T1000 (cell line): ENCODE data around the gene FTSJ1.
"Not testable (repeated sequence)": the region's sequence is repeated elsewhere in the genome, so short reads cannot be mapped to it uniquely, and the experiment has no call there.

Source experiments
- DNase-seq: peaks from one replicate; lab custom pipeline; 2025; ENCODE audit warnings: mixed read lengths; lab: John Stamatoyannopoulos, UW

Gene FTSJ1

GRCh38 chrX:48523682-48524081 is 47.7 kb downstream of the FTSJ1 start:
- DNase-seq: no peak

GRCh38 chrX:48525853-48526252 is 49.9 kb downstream of the FTSJ1 start:
- not testable (repeated sequence) for DNase-seq

- no peak for DNase-seq
Observed at GRCh38 chrX:48530736-48531135, 54.7 kb downstream of the FTSJ1 start.

- DNase-seq: peak; percentile 17
Observed at GRCh38 chrX:48531358-48531959, 55.5 kb downstream of the FTSJ1 start.

GRCh38 chrX:48532161-48532560 is 56.2 kb downstream of the FTSJ1 start:
- DNase-seq: no peak

GRCh38 chrX:48533165-48533564 is 57.2 kb downstream of the FTSJ1 start:
- DNase-seq: no peak
